ENCODE data around the gene CHPT1.

The CHPT1 gene

GRCh38 chr12:101767537-101767936 is 70.1 kb downstream of the CHPT1 start:
- no peak for DNase-seq

GRCh38 chr12:101768781-101769180 is 71.3 kb downstream of the CHPT1 start:
- DNase-seq = no peak

- DNase-seq = no peak
Measured at GRCh38 chr12:101769865-101770264, 72.4 kb downstream of the CHPT1 start.

- peak in 1 of 2 donors; percentile 30 for DNase-seq
Measured at GRCh38 chr12:101772012-101772775, 74.8 kb downstream of the CHPT1 start.

GRCh38 chr12:101773650-101774162 is 76.3 kb downstream of the CHPT1 start:
- DNase-seq = peak in 1 of 2 donors; percentile 88

- DNase-seq = peak in 1 of 2 donors; percentile 73
Measured at GRCh38 chr12:101775816-101776215, 78.4 kb downstream of the CHPT1 start.

GRCh38 chr12:101777485-101777884 is 80.0 kb downstream of the CHPT1 start:
- DNase-seq = peak in 1 of 2 donors; percentile 75

- DNase-seq = no peak
Measured at GRCh38 chr12:101777978-101778377, 80.5 kb downstream of the CHPT1 start.

All from bone marrow (tissue), 2 donors.